Activated T-cell treated with anti-CD3 and anti-CD28 coated beads, Interleukin-2, amount 50 U/mL, for 4 hours (primary cell): ENCODE results near the gene EHBP1. TPM values are rescaled to one million over a fixed set of nuclear protein-coding genes. Genes with fewer than 3 reads are reported as not detected.

ENCODE experiments used
- ATAC-seq, 2 donors: fragments of 200-7000 bp; cut with Tn5 transposase; one replicate each; pipeline ENCODE4 v1.10.0; 2021
- DNase-seq: peaks from one replicate; pipeline ENCODE4 v3.0.0-alpha.2; 2020
- H3K27me3 Mint-ChIP-seq: one replicate; pipeline ENCODE4 v1.8.0; 2021; ENCODE audit warnings: low read depth, mixed read lengths
- H3K36me3 Mint-ChIP-seq: one replicate; pipeline ENCODE4 v1.8.0; 2022; ENCODE audit warnings: mixed read lengths; ENCODE audit not compliant: insufficient read depth
- H3K4me1 Mint-ChIP-seq: one replicate; pipeline ENCODE4 v1.8.0; 2021; ENCODE audit warnings: low read depth, mixed read lengths
- H3K4me3 Mint-ChIP-seq: one replicate; pipeline ENCODE4 v1.8.0; 2021; ENCODE audit warnings: mild to moderate bottlenecking, moderate library complexity, mixed read lengths
- H3K9me3 Mint-ChIP-seq: one replicate; pipeline ENCODE4 v1.8.0; 2021; ENCODE audit warnings: mixed read lengths
- total RNA-seq, 3 donors: library from RNA; stranded (reverse); gene quantifications; one replicate each; pipeline ENCODE4 v1.2.1, GENCODE V29; 2021

The EHBP1 gene
- total RNA-seq, 3 donors from 2014 or later = 19.8 to 21.4 (median 20.2) TPM

GRCh38 chr2:62964050-62964449, 258.5 kb downstream of the EHBP1 start:
- ATAC-seq (no peak), DNase-seq (no peak)
- no peak overlapping the region for H3K4me3 Mint-ChIP-seq
- H3K9me3 Mint-ChIP-seq = no peaks in the 10 kb centered on the region
- H3K27me3 Mint-ChIP-seq = no peaks in the 10 kb centered on the region
- peaks cover 2% of the 10 kb centered on the region for H3K36me3 Mint-ChIP-seq
- no peaks in the 10 kb centered on the region for H3K4me1 Mint-ChIP-seq

DNA sequence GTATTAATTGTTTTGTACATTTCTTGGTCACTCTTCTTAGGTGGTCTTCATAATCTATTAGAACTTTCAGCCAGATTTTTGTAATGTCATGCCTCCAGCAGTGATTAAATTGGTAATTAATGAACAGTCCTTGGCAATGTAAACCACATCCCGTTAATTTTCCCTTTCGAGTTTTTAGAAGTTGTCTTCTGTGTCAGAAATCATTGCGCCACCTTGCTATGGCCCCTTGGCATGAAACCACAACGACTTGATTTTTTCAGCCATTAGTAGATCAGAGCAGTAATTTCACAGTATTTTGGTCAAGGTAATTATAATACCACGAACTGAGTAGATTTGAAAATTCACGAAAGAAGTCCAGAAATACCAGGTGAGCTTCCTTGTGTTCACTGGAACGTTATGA, 259.2 kb downstream of the EHBP1 start:
- no peak for ATAC-seq
- Mint-ChIP-seq H3K27me3 (no peaks in the 10 kb centered on the region), H3K9me3 (no peaks in the 10 kb centered on the region), H3K36me3 (peaks cover 2% of the 10 kb centered on the region), H3K4me1 (no peaks in the 10 kb centered on the region), H3K4me3 (no peak overlapping the region)
- no peak for DNase-seq

DNA sequence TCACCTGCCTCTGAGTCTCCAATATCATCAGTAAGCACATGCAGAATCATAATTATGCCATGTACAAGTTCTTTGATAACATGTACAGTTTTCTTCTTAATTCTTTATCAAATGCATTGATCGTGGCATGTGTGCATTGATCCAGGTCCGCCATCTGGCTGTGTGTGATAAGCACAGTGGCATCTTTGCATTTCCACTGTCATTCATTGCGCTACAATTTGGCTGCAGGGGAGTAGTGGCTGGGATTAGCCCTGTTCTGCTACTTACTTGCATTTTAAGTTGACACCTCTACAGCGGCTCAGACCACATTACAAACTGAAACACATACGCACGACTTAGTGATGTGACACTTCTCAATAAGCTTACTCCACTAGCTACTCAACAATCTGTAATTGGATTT, 261.5 kb downstream of the EHBP1 start:
- no peak overlapping the region for H3K4me3 Mint-ChIP-seq
- no peaks in the 10 kb centered on the region for H3K27me3 Mint-ChIP-seq
- H3K9me3 Mint-ChIP-seq = no peaks in the 10 kb centered on the region
- H3K36me3 Mint-ChIP-seq = peaks cover 3% of the 10 kb centered on the region
- H3K4me1 Mint-ChIP-seq = no peaks in the 10 kb centered on the region
- ATAC-seq (no peak), DNase-seq (no peak)

GRCh38 chr2:62968168-62968567, 262.7 kb downstream of the EHBP1 start:
- Mint-ChIP-seq H3K27me3 (no peaks in the 10 kb centered on the region), H3K36me3 (peaks cover 6% of the 10 kb centered on the region), H3K4me3 (no peak overlapping the region), H3K4me1 (no peaks in the 10 kb centered on the region), H3K9me3 (no peaks in the 10 kb centered on the region)
- DNase-seq (no peak), ATAC-seq (no peak)

DNA sequence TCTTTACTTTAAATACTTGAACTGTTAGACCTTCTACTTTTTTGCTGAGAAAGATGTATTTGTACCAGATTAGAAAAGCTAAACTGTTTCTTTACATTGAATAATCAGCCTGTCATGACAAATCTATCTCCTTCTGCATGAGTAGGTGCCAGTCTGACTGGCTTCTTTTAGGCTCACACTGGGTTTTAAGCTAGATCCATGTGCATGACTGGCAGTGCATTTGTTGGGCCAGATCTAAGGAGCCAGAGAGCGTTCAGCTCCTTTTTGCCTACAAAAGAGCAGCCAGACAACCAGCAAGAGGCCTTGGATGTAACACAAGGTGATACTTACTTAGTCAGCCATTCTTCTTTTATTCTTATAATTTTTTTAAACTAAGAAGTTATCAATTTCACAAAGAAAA, 263.2 kb downstream of the EHBP1 start:
- DNase-seq (no peak), ATAC-seq (no peak)
- Mint-ChIP-seq H3K36me3 (peaks cover 6% of the 10 kb centered on the region), H3K4me3 (no peak overlapping the region), H3K9me3 (no peaks in the 10 kb centered on the region), H3K27me3 (no peaks in the 10 kb centered on the region), H3K4me1 (no peaks in the 10 kb centered on the region)

GRCh38 chr2:62971936-62972335, 266.4 kb downstream of the EHBP1 start:
- no peak overlapping the region for H3K4me3 Mint-ChIP-seq
- no peak for ATAC-seq
- H3K9me3 Mint-ChIP-seq = no peaks in the 10 kb centered on the region
- H3K4me1 Mint-ChIP-seq = no peaks in the 10 kb centered on the region
- DNase-seq = no peak
- no peaks in the 10 kb centered on the region for H3K27me3 Mint-ChIP-seq
- H3K36me3 Mint-ChIP-seq = peaks cover 6% of the 10 kb centered on the region

DNA sequence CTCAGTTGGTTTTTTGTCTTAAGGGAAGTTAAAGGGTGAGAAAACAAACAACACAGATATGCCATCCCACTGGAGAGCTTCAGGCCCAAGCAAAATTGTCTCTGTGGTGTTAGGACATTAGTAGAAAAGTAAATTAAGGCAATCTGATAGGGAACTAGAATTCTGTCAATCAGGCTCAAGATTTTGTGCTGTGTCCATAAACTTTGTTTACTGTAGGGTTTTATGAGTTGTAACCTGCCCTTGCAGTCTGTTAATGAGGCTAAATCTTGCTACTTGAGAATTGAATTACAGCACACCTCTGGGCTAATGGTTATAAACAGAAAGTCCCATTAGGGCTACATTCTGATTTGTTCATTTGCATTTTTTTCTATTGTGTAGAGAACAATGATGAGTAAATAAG, 267.1 kb downstream of the EHBP1 start:
- no peak overlapping the region for H3K4me3 Mint-ChIP-seq
- peaks cover 6% of the 10 kb centered on the region for H3K36me3 Mint-ChIP-seq
- ATAC-seq (no peak), DNase-seq (no peak)
- H3K27me3 Mint-ChIP-seq = no peaks in the 10 kb centered on the region
- H3K4me1 Mint-ChIP-seq = no peaks in the 10 kb centered on the region
- no peaks in the 10 kb centered on the region for H3K9me3 Mint-ChIP-seq

GRCh38 chr2:62974999-62975398, 269.5 kb downstream of the EHBP1 start:
- H3K4me3 Mint-ChIP-seq = no peak overlapping the region
- H3K9me3 Mint-ChIP-seq = no peaks in the 10 kb centered on the region
- H3K36me3 Mint-ChIP-seq = peaks cover 9% of the 10 kb centered on the region
- H3K27me3 Mint-ChIP-seq = no peaks in the 10 kb centered on the region
- ATAC-seq (no peak), DNase-seq (no peak)
- no peaks in the 10 kb centered on the region for H3K4me1 Mint-ChIP-seq

- Mint-ChIP-seq H3K4me1 (no peaks in the 10 kb centered on the region), H3K27me3 (no peaks in the 10 kb centered on the region), H3K4me3 (no peak overlapping the region), H3K9me3 (no peaks in the 10 kb centered on the region), H3K36me3 (peaks cover 23% of the 10 kb centered on the region)
- ATAC-seq = no peak
- no peak for DNase-seq
Measured at GRCh38 chr2:62991605-62992004, 286.1 kb downstream of the EHBP1 start.

- no peak for ATAC-seq
- no peak for DNase-seq
- H3K36me3 Mint-ChIP-seq = peaks cover 29% of the 10 kb centered on the region
- H3K4me3 Mint-ChIP-seq = no peak overlapping the region
- no peaks in the 10 kb centered on the region for H3K4me1 Mint-ChIP-seq
- H3K9me3 Mint-ChIP-seq = no peaks in the 10 kb centered on the region
- no peaks in the 10 kb centered on the region for H3K27me3 Mint-ChIP-seq
Measured at GRCh38 chr2:62992561-62992960, 287.0 kb downstream of the EHBP1 start.

DNA sequence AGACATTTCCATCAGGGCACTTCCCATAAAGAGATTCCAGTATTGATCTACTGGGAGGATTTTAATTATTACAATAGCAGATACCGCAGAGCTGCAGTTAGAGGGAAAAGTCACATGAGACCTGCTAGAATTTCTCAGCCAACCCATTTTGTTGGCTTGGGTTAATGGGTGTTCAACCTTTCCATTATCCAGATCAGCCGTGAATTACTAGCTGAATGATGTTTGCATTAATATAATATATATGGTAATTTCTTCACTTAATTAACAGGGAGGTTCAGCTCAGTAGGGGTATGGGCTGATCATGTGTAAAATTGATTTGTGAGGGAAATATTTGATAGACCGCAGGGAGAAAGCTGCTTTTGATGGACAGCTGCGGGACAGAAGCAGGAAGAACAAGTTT, 288.7 kb downstream of the EHBP1 start:
- peaks cover 26% of the 10 kb centered on the region for H3K36me3 Mint-ChIP-seq
- no peaks in the 10 kb centered on the region for H3K27me3 Mint-ChIP-seq
- no peaks in the 10 kb centered on the region for H3K9me3 Mint-ChIP-seq
- ATAC-seq (no peak), DNase-seq (no peak)
- no peak overlapping the region for H3K4me3 Mint-ChIP-seq
- no peaks in the 10 kb centered on the region for H3K4me1 Mint-ChIP-seq

DNA sequence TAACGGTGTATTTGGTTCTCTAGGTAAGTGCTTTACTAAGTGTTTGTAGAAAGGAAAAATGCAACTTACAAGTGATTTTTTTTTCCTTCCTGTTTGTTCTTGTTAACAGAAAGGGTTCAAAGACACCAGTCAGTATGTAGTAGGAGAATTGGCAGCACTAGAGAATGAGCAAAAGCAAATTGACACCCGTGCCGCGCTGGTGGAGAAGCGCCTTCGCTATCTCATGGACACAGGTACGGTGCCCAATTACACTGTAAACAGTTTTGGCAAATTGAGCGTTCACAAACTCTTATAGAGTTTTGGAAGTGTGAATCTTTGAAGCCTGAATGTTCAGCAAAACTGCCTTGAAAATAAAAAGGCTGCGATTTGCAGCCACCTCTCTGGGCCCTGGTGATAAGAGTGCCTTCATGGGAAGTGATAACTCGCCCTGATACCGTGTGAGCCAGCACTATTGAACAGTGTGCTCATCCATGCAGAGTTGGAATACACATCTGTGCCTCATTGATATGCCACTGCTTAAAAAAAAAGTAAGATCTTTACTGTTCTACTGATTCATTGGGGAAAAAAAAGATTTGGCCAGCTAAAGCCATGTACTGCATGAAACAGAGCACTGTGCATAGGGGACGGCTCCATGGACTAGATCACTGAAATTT, 291.1 kb downstream of the EHBP1 start:
- no peaks in the 10 kb centered on the region for H3K9me3 Mint-ChIP-seq
- H3K4me1 Mint-ChIP-seq = no peaks in the 10 kb centered on the region
- no peaks in the 10 kb centered on the region for H3K27me3 Mint-ChIP-seq
- ATAC-seq = no peak
- H3K4me3 Mint-ChIP-seq = no peak overlapping the region
- no peak for DNase-seq
- peaks cover 34% of the 10 kb centered on the region for H3K36me3 Mint-ChIP-seq

GRCh38 chr2:62998949-62999348, 293.4 kb downstream of the EHBP1 start:
- Mint-ChIP-seq H3K9me3 (no peaks in the 10 kb centered on the region), H3K27me3 (no peaks in the 10 kb centered on the region), H3K4me1 (no peaks in the 10 kb centered on the region), H3K4me3 (no peak overlapping the region), H3K36me3 (peaks cover 24% of the 10 kb centered on the region)
- no peak for ATAC-seq
- no peak for DNase-seq

- Mint-ChIP-seq H3K27me3 (no peaks in the 10 kb centered on the region), H3K4me3 (no peak overlapping the region), H3K36me3 (peaks cover 24% of the 10 kb centered on the region), H3K4me1 (no peaks in the 10 kb centered on the region), H3K9me3 (no peaks in the 10 kb centered on the region)
- no peak for ATAC-seq
- no peak for DNase-seq
Measured at GRCh38 chr2:62999905-63000304, 294.4 kb downstream of the EHBP1 start.

- H3K27me3 Mint-ChIP-seq = no peaks in the 10 kb centered on the region
- H3K4me1 Mint-ChIP-seq = no peaks in the 10 kb centered on the region
- H3K9me3 Mint-ChIP-seq = no peaks in the 10 kb centered on the region
- H3K36me3 Mint-ChIP-seq = peaks cover 24% of the 10 kb centered on the region
- H3K4me3 Mint-ChIP-seq = no peak overlapping the region
- no peak for DNase-seq
- no peak for ATAC-seq
Measured at GRCh38 chr2:63000801-63001200, 295.3 kb downstream of the EHBP1 start.

DNA sequence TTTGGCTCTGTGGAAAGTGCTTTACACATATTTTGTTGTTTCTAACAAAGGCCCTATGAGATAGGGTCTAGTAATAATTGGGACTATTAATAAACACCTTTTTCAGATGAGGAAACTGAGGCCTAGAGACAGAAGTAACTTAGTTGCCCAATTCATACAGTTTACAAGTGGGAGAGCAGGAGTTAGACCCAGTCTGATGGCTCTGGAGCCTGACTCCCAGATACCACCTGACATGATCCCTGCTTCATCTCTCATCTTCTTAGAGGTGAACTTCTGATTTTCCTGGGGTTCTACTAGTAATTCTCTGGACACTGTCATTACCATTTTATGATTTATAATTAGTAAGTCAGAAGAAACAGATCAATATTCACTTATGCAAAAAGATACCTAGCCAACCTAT, 296.1 kb downstream of the EHBP1 start:
- Mint-ChIP-seq H3K4me3 (no peak overlapping the region), H3K4me1 (no peaks in the 10 kb centered on the region), H3K36me3 (peaks cover 20% of the 10 kb centered on the region), H3K27me3 (no peaks in the 10 kb centered on the region), H3K9me3 (no peaks in the 10 kb centered on the region)
- DNase-seq (no peak), ATAC-seq (no peak)
